Fibroblast of villous mesenchyme (primary cell): ENCODE data around the gene ACP2. TPM values are rescaled to one million over a fixed set of nuclear protein-coding genes. Genes with fewer than 3 reads are reported as not detected.

Experiments used
- DNase-seq: peaks from one replicate; pipeline ENCODE4 v3.0.0-alpha.2; 2010; ENCODE audit warnings: low read depth
- H3K4me3 ChIP-seq: 2 replicates; pipeline ENCODE4 v1.5.1; 2011; ENCODE audit warnings: low read depth, mild to moderate bottlenecking, low read length
- total RNA-seq: library from RNA; depleted of rRNA; stranded (reverse); fragments of >200 nt; gene quantifications from 2 replicates; pipeline ENCODE4 v1.2.3, GENCODE V29; 2012
- TF ChIP-seq, protein P1 (sequence below): IDR thresholded peaks from 2 replicates; pipeline ENCODE4 v1.5.1; 2012; ENCODE audit warnings: low read depth, mild to moderate bottlenecking, low read length; ENCODE audit not compliant: insufficient read depth

The ACP2 gene
- total RNA-seq, 1 donor: 35.4 TPM

DNA sequence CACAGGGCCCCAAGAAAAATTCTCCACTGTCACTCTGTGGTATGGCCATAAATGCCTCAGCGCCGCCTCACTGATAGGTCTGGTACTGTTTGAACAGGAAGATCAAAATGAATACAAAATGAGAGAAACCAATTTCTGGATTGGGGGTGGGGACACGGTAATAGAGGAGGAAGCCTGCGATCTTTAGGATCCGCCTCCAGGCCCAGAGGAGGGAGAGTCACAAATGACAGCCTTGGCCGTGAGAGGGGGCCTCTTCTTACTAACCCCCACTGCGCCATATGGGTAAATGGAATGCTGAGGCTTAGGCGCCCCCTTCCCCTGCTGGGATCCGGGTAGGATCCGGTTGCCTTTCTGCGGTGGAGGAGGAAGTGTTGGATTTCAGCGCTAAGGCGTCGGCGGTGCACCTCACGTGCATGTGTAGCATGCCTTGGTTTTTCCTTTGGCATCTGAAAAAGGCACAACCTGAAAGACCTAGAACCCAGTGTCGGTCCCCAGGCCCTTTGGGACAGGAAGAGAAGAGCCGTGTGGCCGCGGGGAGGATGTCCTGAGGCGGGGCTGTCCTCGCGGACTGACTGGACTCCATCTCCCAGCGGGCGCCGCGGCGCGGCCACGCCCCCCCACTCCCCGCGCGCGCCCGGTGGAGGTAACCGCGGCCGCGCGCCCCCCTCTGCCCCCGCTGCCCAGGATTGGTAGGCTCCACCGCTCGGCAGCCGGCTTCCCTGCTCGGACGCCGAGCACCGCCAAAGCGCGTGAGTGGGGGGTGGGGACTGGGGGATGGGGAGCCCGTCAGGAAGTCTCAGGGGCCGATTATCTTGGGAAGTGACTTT lies 20.6 kb upstream of the ACP2 start:
- DNase-seq: peak; percentile 91
- peak overlapping the region; percentile 79 for H3K4me3 ChIP-seq
- TF ChIP-seq, protein P1, sequence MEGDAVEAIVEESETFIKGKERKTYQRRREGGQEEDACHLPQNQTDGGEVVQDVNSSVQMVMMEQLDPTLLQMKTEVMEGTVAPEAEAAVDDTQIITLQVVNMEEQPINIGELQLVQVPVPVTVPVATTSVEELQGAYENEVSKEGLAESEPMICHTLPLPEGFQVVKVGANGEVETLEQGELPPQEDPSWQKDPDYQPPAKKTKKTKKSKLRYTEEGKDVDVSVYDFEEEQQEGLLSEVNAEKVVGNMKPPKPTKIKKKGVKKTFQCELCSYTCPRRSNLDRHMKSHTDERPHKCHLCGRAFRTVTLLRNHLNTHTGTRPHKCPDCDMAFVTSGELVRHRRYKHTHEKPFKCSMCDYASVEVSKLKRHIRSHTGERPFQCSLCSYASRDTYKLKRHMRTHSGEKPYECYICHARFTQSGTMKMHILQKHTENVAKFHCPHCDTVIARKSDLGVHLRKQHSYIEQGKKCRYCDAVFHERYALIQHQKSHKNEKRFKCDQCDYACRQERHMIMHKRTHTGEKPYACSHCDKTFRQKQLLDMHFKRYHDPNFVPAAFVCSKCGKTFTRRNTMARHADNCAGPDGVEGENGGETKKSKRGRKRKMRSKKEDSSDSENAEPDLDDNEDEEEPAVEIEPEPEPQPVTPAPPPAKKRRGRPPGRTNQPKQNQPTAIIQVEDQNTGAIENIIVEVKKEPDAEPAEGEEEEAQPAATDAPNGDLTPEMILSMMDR: peak; percentile 27

DNA sequence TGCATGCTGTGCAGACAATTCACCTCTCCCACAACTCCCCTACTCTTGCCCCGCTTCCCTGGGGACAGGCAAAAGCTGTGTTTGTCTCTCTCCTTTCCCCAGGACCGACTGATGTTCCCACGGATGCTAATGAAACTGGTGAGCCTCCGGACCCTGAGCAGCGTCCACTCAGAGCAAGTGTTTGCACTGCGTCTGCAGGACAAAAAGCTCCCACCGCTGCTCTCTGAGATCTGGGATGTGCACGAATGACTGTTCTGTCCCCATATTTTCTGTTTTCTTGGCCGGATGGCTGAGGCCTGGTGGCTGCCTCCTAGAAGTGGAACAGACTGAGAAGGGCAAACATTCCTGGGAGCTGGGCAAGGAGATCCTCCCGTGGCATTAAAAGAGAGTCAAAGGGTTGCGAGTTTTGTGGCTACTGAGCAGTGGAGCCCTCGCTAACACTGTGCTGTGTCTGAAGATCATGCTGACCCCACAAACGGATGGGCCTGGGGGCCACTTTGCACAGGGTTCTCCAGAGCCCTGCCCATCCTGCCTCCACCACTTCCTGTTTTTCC lies 19.9 kb upstream of the ACP2 start:
- no peak overlapping the region for H3K4me3 ChIP-seq

DNA sequence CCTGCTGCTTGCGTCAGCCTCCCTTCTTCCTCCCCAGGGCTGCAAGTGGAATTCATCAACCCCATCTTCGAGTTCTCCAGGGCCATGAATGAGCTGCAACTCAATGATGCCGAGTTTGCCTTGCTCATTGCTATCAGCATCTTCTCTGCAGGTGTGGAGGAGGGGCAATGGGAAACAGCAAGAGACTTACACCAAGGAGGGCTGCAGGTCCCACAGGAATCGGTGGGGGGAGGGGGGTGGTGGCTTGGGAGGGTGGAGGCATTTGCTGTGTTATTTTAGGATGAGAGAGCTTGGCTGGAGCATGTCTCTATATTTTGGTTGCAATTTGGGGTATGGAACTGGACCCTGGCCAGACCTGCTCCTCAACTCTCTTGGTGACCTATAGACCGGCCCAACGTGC lies 19.3 kb upstream of the ACP2 start:
- DNase-seq: no peak
- no peak overlapping the region for H3K4me3 ChIP-seq
- TF ChIP-seq, protein P1: no peak

More for the DNA sequence above, 19.9 kb upstream of the ACP2 start:
- TF ChIP-seq, protein P1: no peak
- no peak for DNase-seq

DNA sequence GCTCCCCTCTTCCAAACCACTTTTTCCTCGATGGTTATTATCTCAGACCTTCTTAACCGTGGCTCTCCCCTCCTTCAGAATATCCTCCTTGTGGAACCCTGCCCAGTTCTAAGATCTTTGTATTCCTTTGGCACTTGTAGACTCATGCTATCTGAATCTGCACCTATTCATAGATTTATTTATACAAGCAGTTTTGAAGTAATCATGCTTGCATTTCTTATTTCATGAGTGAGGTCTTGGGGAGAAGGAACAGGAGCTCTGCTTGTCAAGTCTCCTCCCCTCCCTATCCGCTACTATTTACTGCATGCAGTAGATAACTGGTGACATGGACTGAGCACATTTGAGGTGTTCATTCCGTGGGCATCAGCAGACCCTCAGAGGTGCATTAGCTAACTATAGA lies 15.9 kb upstream of the ACP2 start:
- no peak overlapping the region for H3K4me3 ChIP-seq
- TF ChIP-seq, protein P1: no peak
- no peak for DNase-seq

DNA sequence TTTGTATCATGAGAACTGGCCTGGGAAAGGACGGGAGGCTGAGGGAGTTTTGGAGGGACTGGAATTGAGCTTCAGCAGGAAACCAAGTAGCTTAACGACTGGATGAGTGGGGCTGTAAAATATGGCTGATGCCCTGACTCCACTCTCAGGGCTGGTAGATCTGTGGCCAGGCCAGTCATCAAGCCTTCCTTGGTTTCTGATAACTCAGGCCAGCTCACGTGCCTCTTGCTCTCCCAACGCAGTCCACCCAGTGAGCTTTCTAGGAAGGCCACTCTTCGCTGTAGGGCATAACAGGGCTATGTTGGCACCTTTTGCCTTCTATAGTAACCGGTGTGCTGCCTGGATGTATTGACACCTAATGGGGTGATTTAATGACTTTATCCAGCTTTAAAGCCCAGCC lies 15.5 kb upstream of the ACP2 start:
- DNase-seq: no peak
- TF ChIP-seq, protein P1: no peak
- no peak overlapping the region for H3K4me3 ChIP-seq

DNA sequence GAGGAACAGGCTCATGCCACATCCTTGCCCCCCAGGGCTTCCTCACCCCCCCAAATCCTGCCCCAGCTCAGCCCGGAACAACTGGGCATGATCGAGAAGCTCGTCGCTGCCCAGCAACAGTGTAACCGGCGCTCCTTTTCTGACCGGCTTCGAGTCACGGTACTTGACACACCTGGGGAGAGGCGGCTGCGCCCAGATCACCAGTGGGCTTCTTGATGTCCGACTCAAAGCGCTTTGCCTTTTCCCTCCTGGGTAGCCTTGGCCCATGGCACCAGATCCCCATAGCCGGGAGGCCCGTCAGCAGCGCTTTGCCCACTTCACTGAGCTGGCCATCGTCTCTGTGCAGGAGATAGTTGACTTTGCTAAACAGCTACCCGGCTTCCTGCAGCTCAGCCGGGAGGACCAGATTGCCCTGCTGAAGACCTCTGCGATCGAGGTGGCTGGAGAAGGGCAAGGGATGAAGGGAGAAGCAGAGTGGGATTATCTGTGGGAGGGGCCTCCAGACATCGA lies 12.7 kb upstream of the ACP2 start:
- H3K4me3 ChIP-seq: no peak overlapping the region
- TF ChIP-seq, protein P1: no peak
- DNase-seq: no peak
